Upper lobe of right lung (tissue), 1 donor: ENCODE data around the gene ASAH2. TPM values are rescaled to one million over a fixed set of nuclear protein-coding genes. Genes with fewer than 3 reads are reported as not detected.

Experiments
- ATAC-seq: fragments of 200-7000 bp; cut with Tn5 transposase; one replicate; pipeline ENCODE4 v1.9.1; 2020; ENCODE audit warnings: mild to moderate bottlenecking, moderate library complexity
- DNase-seq: peaks from one replicate; pipeline ENCODE4 v3.0.0-alpha.2; 2020
- H3K27ac ChIP-seq: fragments of 200-600 bp; one replicate; pipeline ENCODE4 v1.8.0; 2022
- H3K27me3 ChIP-seq: fragments of 200-600 bp; one replicate; pipeline ENCODE4 v1.8.0; 2022; ENCODE audit warnings: mild to moderate bottlenecking
- H3K36me3 ChIP-seq: fragments of 200-600 bp; one replicate; pipeline ENCODE4 v1.8.0; 2022
- H3K4me1 ChIP-seq: fragments of 200-600 bp; one replicate; pipeline ENCODE4 v1.8.0; 2022
- H3K4me3 ChIP-seq: fragments of 200-600 bp; one replicate; pipeline ENCODE4 v1.8.0; 2022; ENCODE audit warnings: mild to moderate bottlenecking
- H3K9me3 ChIP-seq: fragments of 200-600 bp; one replicate; pipeline ENCODE4 v1.8.0; 2022
- intact Hi-C: fragments of 100-400 bp; cut with DNase I; formaldehyde crosslinking; loops from one replicate; pipeline ENCODE4 v1.11.0; 2022
- total RNA-seq: library from RNA; stranded (reverse); fragmentation: NEBNext Ultra II Directional; extraction: Animal tissue kit (Norgen Biotek cat#: 25700); gene quantifications from one replicate; pipeline ENCODE4 v1.2.1, GENCODE V29; 2021
- TF ChIP-seq, protein P1 (sequence below): fragments of 200-600 bp; IDR thresholded peaks from one replicate; pipeline ENCODE4 v1.8.0; 2022; ENCODE audit warnings: antibody characterized with exemption
- donor health status: DM: no; HTN: yes; CAD: no; lungs with severe emphysema.

ASAH2 gene
- total RNA-seq, 1 donor from 2014 or later: 1.5 TPM

DNA sequence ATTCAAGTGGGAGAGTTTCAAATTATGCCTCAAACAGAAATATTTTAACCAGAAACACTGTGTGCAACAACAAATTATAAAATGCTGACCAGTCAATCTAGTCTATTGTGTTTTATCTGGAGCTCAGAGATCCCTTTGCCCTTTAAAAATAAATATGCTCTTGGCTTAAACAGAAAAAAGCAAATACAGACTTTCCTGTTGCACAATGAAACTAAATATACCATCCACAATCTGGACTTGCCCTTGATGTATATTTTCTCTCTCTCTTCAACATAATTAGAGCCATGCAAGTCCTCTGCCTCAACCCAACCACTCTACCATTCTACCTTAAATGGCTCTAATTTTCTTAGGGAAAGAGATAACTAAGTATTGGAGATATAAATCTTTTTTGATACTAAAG, 34.9 kb downstream of the ASAH2 start:
- Histone ChIP-seq H3K9me3 (no peaks in the 10 kb centered on the region), H3K4me1 (no peaks in the 10 kb centered on the region), H3K27me3 (no peaks in the 10 kb centered on the region), H3K36me3 (no peaks in the 10 kb centered on the region), H3K4me3 (no peak overlapping the region), H3K27ac (no peak overlapping the region)
- ATAC-seq: no peak
- TF ChIP-seq, protein P1, sequence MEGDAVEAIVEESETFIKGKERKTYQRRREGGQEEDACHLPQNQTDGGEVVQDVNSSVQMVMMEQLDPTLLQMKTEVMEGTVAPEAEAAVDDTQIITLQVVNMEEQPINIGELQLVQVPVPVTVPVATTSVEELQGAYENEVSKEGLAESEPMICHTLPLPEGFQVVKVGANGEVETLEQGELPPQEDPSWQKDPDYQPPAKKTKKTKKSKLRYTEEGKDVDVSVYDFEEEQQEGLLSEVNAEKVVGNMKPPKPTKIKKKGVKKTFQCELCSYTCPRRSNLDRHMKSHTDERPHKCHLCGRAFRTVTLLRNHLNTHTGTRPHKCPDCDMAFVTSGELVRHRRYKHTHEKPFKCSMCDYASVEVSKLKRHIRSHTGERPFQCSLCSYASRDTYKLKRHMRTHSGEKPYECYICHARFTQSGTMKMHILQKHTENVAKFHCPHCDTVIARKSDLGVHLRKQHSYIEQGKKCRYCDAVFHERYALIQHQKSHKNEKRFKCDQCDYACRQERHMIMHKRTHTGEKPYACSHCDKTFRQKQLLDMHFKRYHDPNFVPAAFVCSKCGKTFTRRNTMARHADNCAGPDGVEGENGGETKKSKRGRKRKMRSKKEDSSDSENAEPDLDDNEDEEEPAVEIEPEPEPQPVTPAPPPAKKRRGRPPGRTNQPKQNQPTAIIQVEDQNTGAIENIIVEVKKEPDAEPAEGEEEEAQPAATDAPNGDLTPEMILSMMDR: no peak
- no peak for DNase-seq
- intact Hi-C loops: no loop called here

DNA sequence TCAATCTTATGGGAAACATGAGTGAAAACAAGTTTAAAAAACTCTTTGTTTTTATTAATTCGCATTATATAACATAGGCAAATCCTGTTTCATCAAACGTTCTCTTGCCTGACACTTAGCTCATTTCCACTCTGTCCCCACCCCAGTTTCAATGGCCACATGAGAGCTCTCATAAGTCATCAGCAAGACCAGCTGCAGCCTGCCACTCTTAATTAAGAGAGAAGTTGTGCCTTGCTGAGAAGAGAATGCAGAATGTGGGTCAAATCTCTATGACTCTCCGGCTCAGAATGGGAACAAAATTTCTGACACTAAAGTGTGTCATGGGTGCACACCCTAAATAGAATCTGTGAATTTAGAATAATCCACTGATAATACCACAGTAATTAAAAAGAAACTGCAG, 39.6 kb downstream of the ASAH2 start:
- Histone ChIP-seq H3K27ac (no peak overlapping the region), H3K4me3 (no peak overlapping the region), H3K36me3 (no peaks in the 10 kb centered on the region), H3K9me3 (no peaks in the 10 kb centered on the region), H3K4me1 (no peaks in the 10 kb centered on the region), H3K27me3 (no peaks in the 10 kb centered on the region)
- ATAC-seq (no peak), DNase-seq (no peak)
- TF ChIP-seq, protein P1: no peak
- intact Hi-C loops: no loop called here

DNA sequence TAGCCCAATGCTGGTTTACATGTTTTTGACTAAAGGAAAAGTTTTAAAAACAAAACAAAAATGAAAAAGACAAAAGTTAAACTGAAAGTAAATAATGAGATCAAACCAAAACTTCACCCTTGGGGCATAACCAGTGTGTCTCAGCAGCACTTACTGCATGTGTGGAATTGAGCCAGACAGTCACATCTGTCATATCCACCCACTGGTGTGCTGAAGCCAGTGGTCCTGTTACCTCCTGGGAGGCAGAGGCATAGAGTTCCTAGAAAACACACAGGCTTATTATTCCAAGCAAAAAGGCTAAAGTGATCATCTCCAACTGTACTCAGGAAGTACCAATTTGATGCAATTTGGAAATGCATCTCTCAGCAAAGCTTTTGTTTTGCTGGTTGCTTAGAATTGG, 40.4 kb downstream of the ASAH2 start:
- Histone ChIP-seq H3K9me3 (no peaks in the 10 kb centered on the region), H3K27me3 (no peaks in the 10 kb centered on the region), H3K36me3 (no peaks in the 10 kb centered on the region), H3K27ac (no peak overlapping the region), H3K4me3 (no peak overlapping the region), H3K4me1 (no peaks in the 10 kb centered on the region)
- ATAC-seq (no peak), DNase-seq (no peak)
- TF ChIP-seq, protein P1: no peak
- intact Hi-C loops: no loop called here

Other genes with a start within 250 kb of the ASAH2 start
- 53.6 TPM for gene WASHC2A, start 183.6 kb downstream of the ASAH2 start, total RNA-seq